ENCODE measurements around the gene ALDH8A1.

Gene ALDH8A1

DNA sequence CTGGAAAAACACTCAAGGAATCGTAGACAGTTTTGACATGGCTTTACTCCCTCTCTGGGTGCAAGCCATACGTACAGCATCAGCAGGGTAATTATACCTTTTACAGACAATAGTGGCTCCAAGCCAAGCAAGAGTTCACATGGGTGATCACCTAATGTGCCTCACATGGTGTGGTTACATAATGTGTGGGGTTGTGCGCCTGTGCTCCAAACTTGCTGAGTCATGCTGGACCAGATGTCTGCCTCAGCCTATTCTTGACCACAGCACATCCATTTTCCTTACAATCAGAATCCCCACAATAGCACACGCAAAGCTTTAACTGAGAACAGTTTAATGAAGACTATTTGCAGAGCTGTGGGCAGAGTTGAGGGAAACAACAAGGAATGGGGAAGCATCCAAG is 74.5 kb downstream of the ALDH8A1 start:
- WGBS (ENCODE audit: extremely low coverage, insufficient coverage, insufficient read length) = no CpG with 5 or more reads among the region's 4 CpGs
- no peak for DNase-seq
- H3K4me2 ChIP-seq (ENCODE audit: low read length) = no peak overlapping the region

DNA sequence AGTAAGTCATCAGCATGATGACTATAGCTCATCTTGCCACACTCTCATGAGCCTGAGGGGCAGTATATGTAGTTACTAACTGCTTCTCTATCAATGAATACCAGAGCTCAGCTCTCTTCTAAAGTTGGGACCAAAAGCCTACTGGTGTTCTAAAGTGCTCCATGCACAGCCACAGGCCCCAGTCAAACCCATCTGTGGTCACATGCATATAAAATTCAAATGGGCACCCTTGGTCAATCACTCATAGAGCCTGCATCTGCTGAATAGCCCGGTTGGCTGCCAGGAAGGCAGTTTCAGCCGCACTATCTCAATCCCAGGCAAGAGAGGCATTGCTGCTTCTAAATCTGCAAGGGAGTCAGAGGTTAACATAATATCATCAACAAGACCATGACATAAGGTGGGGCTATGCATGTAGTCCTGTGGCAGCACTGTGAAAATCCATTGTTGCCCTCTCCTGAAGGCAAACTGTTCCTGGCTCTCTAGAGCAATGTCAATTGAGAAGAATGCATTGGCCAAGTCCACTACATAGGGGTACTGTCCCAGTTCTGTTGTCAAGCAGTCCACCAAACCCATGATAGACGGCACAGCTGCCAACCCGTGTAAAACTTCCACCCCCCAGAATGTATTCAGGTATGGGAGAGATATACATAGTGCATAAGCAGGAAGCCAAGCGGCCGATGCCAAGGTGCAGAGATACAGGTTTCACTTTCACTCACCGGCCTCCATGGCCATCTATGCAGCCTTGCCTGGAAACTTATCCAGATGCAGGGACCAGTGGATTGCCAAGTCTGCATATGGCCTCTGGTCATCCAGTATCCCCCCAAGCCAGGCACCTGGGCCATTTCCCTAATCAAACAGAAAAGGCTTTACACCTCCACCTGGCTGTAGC is 76.2 kb downstream of the ALDH8A1 start:
- no peak overlapping the region for H3K18ac ChIP-seq (ENCODE audit: low read length)
- H3K79me1 ChIP-seq (ENCODE audit: low read length) = no peaks in the 10 kb centered on the region
- no peak overlapping the region for H3K27ac ChIP-seq (ENCODE audit: low read depth, low read length)
- H3K14ac ChIP-seq (ENCODE audit: low read length) = no peak overlapping the region
- no peak overlapping the region for H4K8ac ChIP-seq (ENCODE audit: low read depth, low read length)
- H3K23ac ChIP-seq (ENCODE audit: low read length) = no peak overlapping the region
- H2AK5ac ChIP-seq (ENCODE audit: low read length) = no peak overlapping the region
- no peak overlapping the region for H2AFZ ChIP-seq (ENCODE audit: insufficient read depth, low read length, poor library complexity)
- no peak overlapping the region for H2BK120ac ChIP-seq (ENCODE audit: insufficient read depth, low read length, poor library complexity)
- no peaks in the 10 kb centered on the region for H3K36me3 ChIP-seq (ENCODE audit: control insufficient read depth in 1 of 2, insufficient read depth in 2 of 2, low read length in 2 of 2)
- H3K4me1 ChIP-seq (ENCODE audit: control insufficient read depth in 1 of 2, insufficient read depth in 2 of 2, low read length in 2 of 2) = no peaks in the 10 kb centered on the region
- H3K9ac ChIP-seq (ENCODE audit: low read length) = peak overlapping the region; percentile 15
- no peaks in the 10 kb centered on the region for H3K79me2 ChIP-seq (ENCODE audit: control insufficient read depth, insufficient read depth, low read length, poor library complexity)
- no peak overlapping the region for H2BK12ac ChIP-seq (ENCODE audit: low read length)
- no peak for DNase-seq
- H2BK5ac ChIP-seq (ENCODE audit: low read depth, low read length, poor library complexity) = no peak overlapping the region
- peaks cover 8% of the 10 kb centered on the region for H3K9me3 ChIP-seq (ENCODE audit: insufficient read depth, low read depth, low read length)
- no peak overlapping the region for H4K91ac ChIP-seq (ENCODE audit: low read depth, low read length)
- H3K4ac ChIP-seq (ENCODE audit: low read depth, low read length) = no peak overlapping the region
- no peak overlapping the region for H3K4me2 ChIP-seq (ENCODE audit: low read length)
- H3K4me3 ChIP-seq (ENCODE audit: low read depth, low read length) = no peak overlapping the region
- no peaks in the 10 kb centered on the region for H3K27me3 ChIP-seq (ENCODE audit: insufficient read depth, low read length)
- WGBS (ENCODE audit: extremely low coverage, insufficient coverage, insufficient read length) = no CpG with 5 or more reads among the region's 7 CpGs
- no peak overlapping the region for H4K12ac ChIP-seq (ENCODE audit: low read depth, low read length)

More for the DNA sequence above, 74.5 kb downstream of the ALDH8A1 start:
- Histone ChIP-seq H3K27me3 (ENCODE audit: insufficient read depth, low read length) (no peaks in the 10 kb centered on the region), H3K79me2 (ENCODE audit: control insufficient read depth, insufficient read depth, low read length, poor library complexity) (no peaks in the 10 kb centered on the region), H2AFZ (ENCODE audit: insufficient read depth, low read length, poor library complexity) (no peak overlapping the region), H4K8ac (ENCODE audit: low read depth, low read length) (no peak overlapping the region), H4K12ac (ENCODE audit: low read depth, low read length) (no peak overlapping the region), H3K9me3 (ENCODE audit: insufficient read depth, low read depth, low read length) (peaks cover 8% of the 10 kb centered on the region), H4K91ac (ENCODE audit: low read depth, low read length) (no peak overlapping the region), H3K79me1 (ENCODE audit: low read length) (no peaks in the 10 kb centered on the region), H3K14ac (ENCODE audit: low read length) (no peak overlapping the region), H2AK5ac (ENCODE audit: low read length) (no peak overlapping the region), H3K36me3 (ENCODE audit: control insufficient read depth in 1 of 2, insufficient read depth in 2 of 2, low read length in 2 of 2) (no peaks in the 10 kb centered on the region), H3K9ac (ENCODE audit: low read length) (no peak overlapping the region), H2BK12ac (ENCODE audit: low read length) (no peak overlapping the region), H3K4me3 (ENCODE audit: low read depth, low read length) (no peak overlapping the region), H2BK120ac (ENCODE audit: insufficient read depth, low read length, poor library complexity) (no peak overlapping the region), H3K4me1 (ENCODE audit: control insufficient read depth in 1 of 2, insufficient read depth in 2 of 2, low read length in 2 of 2) (no peaks in the 10 kb centered on the region), H3K27ac (ENCODE audit: low read depth, low read length) (no peak overlapping the region), H3K4ac (ENCODE audit: low read depth, low read length) (no peak overlapping the region), H3K23ac (ENCODE audit: low read length) (no peak overlapping the region), H2BK5ac (ENCODE audit: low read depth, low read length, poor library complexity) (no peak overlapping the region), H3K18ac (ENCODE audit: low read length) (no peak overlapping the region)

DNA sequence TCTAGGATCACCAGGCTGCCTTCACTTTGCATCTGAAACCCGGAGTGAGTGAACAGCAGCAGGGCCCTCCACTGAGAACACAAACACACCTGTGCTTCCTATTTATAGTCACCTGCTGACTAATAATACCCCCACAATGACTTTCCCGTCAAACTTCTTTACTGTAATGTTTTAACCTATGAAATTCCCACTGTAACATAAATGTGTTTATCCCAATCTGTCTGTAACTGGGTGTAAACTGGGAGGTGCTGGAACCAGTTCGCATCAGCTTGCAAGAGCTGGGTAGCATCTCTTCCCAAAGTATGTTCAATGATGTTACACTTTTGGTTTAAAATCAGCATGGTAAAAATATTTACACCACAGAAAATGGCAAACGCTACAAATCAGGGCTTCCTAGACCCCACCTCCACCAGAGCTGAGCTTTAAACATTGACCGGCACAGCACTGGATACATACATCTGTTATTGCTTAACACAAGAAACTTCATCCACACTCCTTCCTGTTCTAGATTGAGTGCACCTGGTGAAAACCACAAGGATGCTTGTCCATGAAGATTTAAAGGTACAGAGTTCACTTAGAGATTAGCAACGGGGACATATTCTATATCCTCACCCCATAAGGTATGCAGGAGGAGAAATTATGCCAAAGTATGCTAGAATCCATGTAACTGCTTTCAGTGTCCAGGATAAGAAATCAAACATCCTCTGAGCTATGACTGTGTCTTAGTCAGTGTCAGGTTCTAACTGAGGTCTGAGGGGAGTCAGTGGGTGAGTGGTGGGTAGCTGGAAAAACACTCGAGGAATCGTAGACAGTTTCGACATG is 79.0 kb downstream of the ALDH8A1 start:
- H2AFZ ChIP-seq (ENCODE audit: insufficient read depth, low read length, poor library complexity) = no peak overlapping the region
- no peak overlapping the region for H3K18ac ChIP-seq (ENCODE audit: low read length)
- no peak overlapping the region for H3K14ac ChIP-seq (ENCODE audit: low read length)
- no CpG with 5 or more reads among the region's 9 CpGs for WGBS (ENCODE audit: extremely low coverage, insufficient coverage, insufficient read length)
- no peak overlapping the region for H4K12ac ChIP-seq (ENCODE audit: low read depth, low read length)
- H2BK120ac ChIP-seq (ENCODE audit: insufficient read depth, low read length, poor library complexity) = no peak overlapping the region
- no peak overlapping the region for H3K4me2 ChIP-seq (ENCODE audit: low read length)
- H3K79me2 ChIP-seq (ENCODE audit: control insufficient read depth, insufficient read depth, low read length, poor library complexity) = no peaks in the 10 kb centered on the region
- no peaks in the 10 kb centered on the region for H3K27me3 ChIP-seq (ENCODE audit: insufficient read depth, low read length)
- H3K4me3 ChIP-seq (ENCODE audit: low read depth, low read length) = no peak overlapping the region
- H2BK12ac ChIP-seq (ENCODE audit: low read length) = no peak overlapping the region
- H4K91ac ChIP-seq (ENCODE audit: low read depth, low read length) = no peak overlapping the region
- H2AK5ac ChIP-seq (ENCODE audit: low read length) = no peak overlapping the region
- H3K4me1 ChIP-seq (ENCODE audit: control insufficient read depth in 1 of 2, insufficient read depth in 2 of 2, low read length in 2 of 2) = no peaks in the 10 kb centered on the region
- H3K79me1 ChIP-seq (ENCODE audit: low read length) = no peaks in the 10 kb centered on the region
- H3K36me3 ChIP-seq (ENCODE audit: control insufficient read depth in 1 of 2, insufficient read depth in 2 of 2, low read length in 2 of 2) = no peaks in the 10 kb centered on the region
- H2BK5ac ChIP-seq (ENCODE audit: low read depth, low read length, poor library complexity) = no peak overlapping the region
- no peak overlapping the region for H3K4ac ChIP-seq (ENCODE audit: low read depth, low read length)
- H3K9ac ChIP-seq (ENCODE audit: low read length) = no peak overlapping the region
- no peak for DNase-seq
- H3K9me3 ChIP-seq (ENCODE audit: insufficient read depth, low read depth, low read length) = peaks cover 8% of the 10 kb centered on the region
- no peak overlapping the region for H3K27ac ChIP-seq (ENCODE audit: low read depth, low read length)
- no peak overlapping the region for H4K8ac ChIP-seq (ENCODE audit: low read depth, low read length)
- H3K23ac ChIP-seq (ENCODE audit: low read length) = no peak overlapping the region

DNA sequence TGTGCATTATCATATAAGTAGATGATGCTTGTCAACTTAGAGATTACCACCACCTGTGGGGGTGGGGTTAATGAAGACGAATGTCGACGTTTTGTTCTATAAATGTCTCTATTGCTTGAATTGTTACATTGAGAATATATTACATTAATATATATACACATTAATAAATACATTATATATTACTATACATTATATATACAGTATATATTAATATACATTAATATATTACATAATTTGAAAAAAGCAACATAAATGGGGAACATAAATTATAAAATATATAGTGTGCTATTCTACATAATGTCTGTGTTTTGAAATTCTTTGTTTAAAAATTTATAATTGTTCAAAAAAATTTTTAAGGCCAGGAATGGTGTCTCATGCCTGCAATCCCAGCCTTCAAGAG is 81.1 kb downstream of the ALDH8A1 start:
- Histone ChIP-seq H3K4me3 (ENCODE audit: low read depth, low read length) (no peak overlapping the region), H3K79me1 (ENCODE audit: low read length) (no peaks in the 10 kb centered on the region), H3K23ac (ENCODE audit: low read length) (no peak overlapping the region), H4K91ac (ENCODE audit: low read depth, low read length) (no peak overlapping the region), H2AK5ac (ENCODE audit: low read length) (no peak overlapping the region), H3K36me3 (ENCODE audit: control insufficient read depth in 1 of 2, insufficient read depth in 2 of 2, low read length in 2 of 2) (no peaks in the 10 kb centered on the region), H3K9ac (ENCODE audit: low read length) (no peak overlapping the region), H3K4me2 (ENCODE audit: low read length) (no peak overlapping the region), H3K9me3 (ENCODE audit: insufficient read depth, low read depth, low read length) (no peaks in the 10 kb centered on the region), H3K14ac (ENCODE audit: low read length) (no peak overlapping the region), H4K12ac (ENCODE audit: low read depth, low read length) (no peak overlapping the region), H3K27ac (ENCODE audit: low read depth, low read length) (no peak overlapping the region), H3K27me3 (ENCODE audit: insufficient read depth, low read length) (no peaks in the 10 kb centered on the region), H3K18ac (ENCODE audit: low read length) (no peak overlapping the region), H2BK5ac (ENCODE audit: low read depth, low read length, poor library complexity) (no peak overlapping the region), H2BK12ac (ENCODE audit: low read length) (no peak overlapping the region), H3K79me2 (ENCODE audit: control insufficient read depth, insufficient read depth, low read length, poor library complexity) (no peaks in the 10 kb centered on the region), H4K8ac (ENCODE audit: low read depth, low read length) (no peak overlapping the region), H2BK120ac (ENCODE audit: insufficient read depth, low read length, poor library complexity) (no peak overlapping the region), H3K4me1 (ENCODE audit: control insufficient read depth in 1 of 2, insufficient read depth in 2 of 2, low read length in 2 of 2) (no peaks in the 10 kb centered on the region), H3K4ac (ENCODE audit: low read depth, low read length) (no peak overlapping the region), H2AFZ (ENCODE audit: insufficient read depth, low read length, poor library complexity) (no peak overlapping the region)
- WGBS (ENCODE audit: extremely low coverage, insufficient coverage, insufficient read length) = no CpG with 5 or more reads among the region's 3 CpGs
- DNase-seq = no peak
